Sigmoid colon (tissue), 7 donors: ENCODE results near the gene ALCAM. TPM values are rescaled to one million over a fixed set of nuclear protein-coding genes. Genes with fewer than 3 reads are reported as not detected.
"Not testable (repeated sequence)": the region's sequence is repeated elsewhere in the genome, so short reads cannot be mapped to it uniquely, and the experiment has no call there.

Experiments used
- DNase-seq: peaks from one replicate; pipeline ENCODE4 v3.0.0-alpha.2; 2019
- H3K27ac ChIP-seq, 4 donors: fragments of 200-600 bp; sonication (generic); one replicate each; pipeline ENCODE4 v1.5.1; 2016 to 2019; ENCODE audit warnings: mild to moderate bottlenecking in 1 of 4
- H3K27me3 ChIP-seq, 3 donors: fragments of 200-600 bp; sonication (generic); one replicate each; pipeline ENCODE4 v1.5.1; 2019; ENCODE audit warnings: mild to moderate bottlenecking in 1 of 3
- H3K36me3 ChIP-seq, 4 donors: fragments of 200-600 bp; sonication (generic); one replicate each; pipeline ENCODE4 v1.5.1; 2016 to 2019
- H3K4me1 ChIP-seq, 4 donors: fragments of 200-600 bp; sonication (generic); one replicate each; pipeline ENCODE4 v1.5.1; 2017 to 2019
- H3K4me3 ChIP-seq, 4 donors: fragments of 200-600 bp; sonication (generic); one replicate each; pipeline ENCODE4 v1.5.1; 2017 to 2019; ENCODE audit warnings: mild to moderate bottlenecking in 2 of 4, moderate library complexity in 1 of 4
- H3K9me3 ChIP-seq, 4 donors: fragments of 200-600 bp in 3 of 4; sonication (generic) in 3 of 4; one replicate each; pipeline versions ENCODE4 v1.5.1 to v1.6.1; 2013 to 2019
- CTCF ChIP-seq, 4 experiments: fragments of 450-650 bp in 3 of 4; fragments of 200-600 bp in 1 of 4; IDR thresholded peaks; one replicate each; pipeline ENCODE4 v1.5.1; 2016 to 2019; ENCODE audit warnings: antibody characterized with exemption in 4 of 4, mild to moderate bottlenecking in 3 of 4, moderate library complexity in 2 of 4
- EP300 ChIP-seq, 4 donors: sonication (generic); formaldehyde crosslinking; IDR thresholded peaks; one replicate each; pipeline ENCODE4 v1.6.1; 2017; ENCODE audit warnings: antibody characterized with exemption in 4 of 4
- POLR2A ChIP-seq, 2 donors: fragments of 450-650 bp; IDR thresholded peaks; one replicate each; pipeline ENCODE4 v1.6.1; 2016; ENCODE audit warnings: antibody characterized with exemption in 2 of 2, mild to moderate bottlenecking in 2 of 2, moderate library complexity in 2 of 2
- POLR2AphosphoS5 ChIP-seq, 4 donors: sonication (generic); formaldehyde crosslinking; IDR thresholded peaks; one replicate each; pipeline ENCODE4 v1.6.1; 2017; ENCODE audit warnings: antibody characterized with exemption in 4 of 4
- WGBS, 2 donors: extraction: QIAGEN DNeasy Blood & Tissue Kit; methylation state at CpG; one replicate each; pipeline ENCODE4 v1.1.7; 2013; 5-methylcytosine and 5-hydroxymethylcytosine counted together
- intact Hi-C: fragments of 100-400 bp; cut with DNase I; formaldehyde crosslinking; loops from one replicate; pipeline ENCODE4 v1.15.1; 2023
- polyA plus RNA-seq, 3 donors: library from polyadenylated mRNA; stranded (reverse); fragments of 200-250 nt; gene quantifications; one replicate each; pipeline ENCODE4 v1.2.3, GENCODE V29; 2013
- total RNA-seq, 4 donors: library from RNA; depleted of rRNA; stranded (reverse); fragments of >200 nt; gene quantifications; one replicate each; pipeline ENCODE4 v1.1.0, GENCODE V29; 2016
- donor health status: healthy with polysubstance abuse.
- donor health status: Bipolar disorder and iron deficiency.
- donor health status: healthy.

The ALCAM gene
- total and polyA plus RNA-seq, 7 donors: 1.8 to 45.1 (median 16.0) TPM

- Histone ChIP-seq H3K9me3 (peaks cover 0 to 3% (median 0%) of the 10 kb centered on the region in 4 donors), H3K4me3 (no peak overlapping the region), H3K27me3 (no peaks in the 10 kb centered on the region), H3K27ac (no peak overlapping the region), H3K36me3 (no peaks in the 10 kb centered on the region), H3K4me1 (no peaks in the 10 kb centered on the region)
- DNase-seq: no peak
- WGBS, 2 donors: 95 to 97% methylated on average over 4 of the region's 4 CpGs
- intact Hi-C loops: no loop called here
- TF ChIP-seq POLR2A (IDR thresholded peaks at IDR 0.05) (no peak), EP300 (IDR thresholded peaks at IDR 0.05) (no peak), CTCF (IDR thresholded peaks at IDR 0.05) (no peak), POLR2AphosphoS5 (IDR thresholded peaks at IDR 0.05) (no peak)
Observed at GRCh38 chr3:105401254-105401653, 34.5 kb downstream of the ALCAM start.

GRCh38 chr3:105401691-105402149, 35.0 kb downstream of the ALCAM start:
- intact Hi-C loops: no loop called here
- no peaks in the 10 kb centered on the region for H3K27me3 ChIP-seq
- TF ChIP-seq POLR2A (IDR thresholded peaks at IDR 0.05) (no peak), CTCF (IDR thresholded peaks at IDR 0.05) (no peak), EP300 (IDR thresholded peaks at IDR 0.05) (no peak), POLR2AphosphoS5 (IDR thresholded peaks at IDR 0.05) (no peak)
- H3K27ac ChIP-seq: no peak overlapping the region
- peaks cover 0 to 3% (median 0%) of the 10 kb centered on the region in 4 donors for H3K9me3 ChIP-seq
- no peaks in the 10 kb centered on the region for H3K36me3 ChIP-seq
- 75 to 82% methylated on average over 2 of the region's 2 CpGs for WGBS, 2 donors
- H3K4me1 ChIP-seq: no peaks in the 10 kb centered on the region
- DNase-seq: no peak
- H3K4me3 ChIP-seq: no peak overlapping the region

- 95% methylated on average over 6 of the region's 6 CpGs for WGBS, 2 donors
- DNase-seq: peak; percentile 33
Observed at GRCh38 chr3:105402287-105402801, 35.6 kb downstream of the ALCAM start.

GRCh38 chr3:105403034-105403433, 36.3 kb downstream of the ALCAM start:
- H3K27ac ChIP-seq, intact Hi-C loops, H3K36me3 ChIP-seq, DNase-seq, H3K27me3 ChIP-seq, H3K9me3 ChIP-seq, H3K4me3 ChIP-seq, H3K4me1 ChIP-seq: not testable (repeated sequence)
- 89 to 95% methylated on average over 9 of the region's 9 CpGs for WGBS, 2 donors

More at GRCh38 chr3:105402287-105402801, 35.6 kb downstream of the ALCAM start:
- Histone ChIP-seq H3K36me3 (no peaks in the 10 kb centered on the region), H3K4me3 (no peak overlapping the region), H3K27me3 (no peaks in the 10 kb centered on the region), H3K27ac (no peak overlapping the region), H3K9me3 (peaks cover 0 to 3% (median 0%) of the 10 kb centered on the region in 4 donors), H3K4me1 (no peaks in the 10 kb centered on the region)
- TF ChIP-seq CTCF (IDR thresholded peaks at IDR 0.05) (no peak), POLR2AphosphoS5 (IDR thresholded peaks at IDR 0.05) (no peak), EP300 (IDR thresholded peaks at IDR 0.05) (no peak), POLR2A (IDR thresholded peaks at IDR 0.05) (no peak)
- intact Hi-C loops: no loop called here

- no peak for DNase-seq
- Histone ChIP-seq H3K27ac (no peak overlapping the region), H3K4me3 (no peak overlapping the region), H3K27me3 (no peaks in the 10 kb centered on the region), H3K36me3 (no peaks in the 10 kb centered on the region), H3K4me1 (no peaks in the 10 kb centered on the region), H3K9me3 (peaks cover 0 to 3% (median 0%) of the 10 kb centered on the region in 4 donors)
- TF ChIP-seq POLR2A (IDR thresholded peaks at IDR 0.05) (no peak), POLR2AphosphoS5 (IDR thresholded peaks at IDR 0.05) (no peak), EP300 (IDR thresholded peaks at IDR 0.05) (no peak), CTCF (IDR thresholded peaks at IDR 0.05) (no peak)
- 47 to 53% methylated on average over 2 of the region's 2 CpGs for WGBS, 2 donors
- intact Hi-C loops: no loop called here
Observed at GRCh38 chr3:105406268-105406667, 39.6 kb downstream of the ALCAM start.
